ENCODE results near the gene SLC35D1.

Gene SLC35D1

DNA sequence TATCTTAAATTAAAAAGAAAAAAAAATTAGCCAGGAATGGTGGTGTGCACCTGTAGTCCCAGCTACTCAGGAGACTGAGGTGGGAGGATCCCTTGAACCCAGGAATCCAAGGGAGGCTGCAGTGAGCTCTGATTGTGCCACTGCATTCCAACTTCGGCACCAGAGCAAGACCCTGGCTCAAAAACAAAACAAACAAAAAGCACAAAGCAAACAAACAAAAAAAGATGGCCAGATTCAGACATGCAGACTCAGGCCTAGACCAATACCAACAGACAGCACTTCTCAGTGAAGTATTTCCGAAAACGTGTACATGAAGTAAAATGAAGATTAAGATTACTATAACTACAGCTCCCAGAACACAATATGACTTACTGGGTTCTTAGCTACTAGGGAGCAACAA, 10.6 kb downstream of the SLC35D1 start:
- no peak for DNase-seq

DNA sequence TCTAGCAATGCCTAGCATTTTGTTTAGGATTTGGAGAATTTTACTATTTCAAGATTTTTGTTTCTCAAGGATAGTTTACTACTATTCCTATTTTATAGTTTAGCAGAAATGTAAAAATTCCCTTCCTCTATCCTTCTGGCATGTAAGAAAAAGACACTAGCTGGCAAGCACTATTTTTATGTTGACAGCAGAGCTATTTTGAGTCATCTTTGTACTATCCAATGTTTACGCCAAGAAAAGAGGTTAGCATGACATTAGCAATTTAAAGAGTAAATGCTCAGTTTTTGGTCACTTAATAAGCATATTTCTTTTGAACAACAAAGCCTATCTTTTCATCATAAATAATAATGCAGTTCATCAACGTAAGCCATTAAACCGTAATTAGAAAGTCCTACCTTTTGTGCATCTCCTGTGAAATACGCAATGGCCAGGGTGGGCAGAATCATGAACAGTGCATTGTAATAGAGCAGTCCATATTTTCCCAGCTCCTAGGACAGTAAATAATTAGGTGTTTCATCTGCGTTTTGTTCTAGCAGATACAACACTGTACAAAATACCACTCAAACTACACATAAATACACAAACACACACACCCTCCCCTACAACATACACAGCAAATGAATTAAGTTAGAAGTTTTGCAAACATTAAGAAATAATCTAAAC, 12.0 kb downstream of the SLC35D1 start:
- DNase-seq: no peak

DNA sequence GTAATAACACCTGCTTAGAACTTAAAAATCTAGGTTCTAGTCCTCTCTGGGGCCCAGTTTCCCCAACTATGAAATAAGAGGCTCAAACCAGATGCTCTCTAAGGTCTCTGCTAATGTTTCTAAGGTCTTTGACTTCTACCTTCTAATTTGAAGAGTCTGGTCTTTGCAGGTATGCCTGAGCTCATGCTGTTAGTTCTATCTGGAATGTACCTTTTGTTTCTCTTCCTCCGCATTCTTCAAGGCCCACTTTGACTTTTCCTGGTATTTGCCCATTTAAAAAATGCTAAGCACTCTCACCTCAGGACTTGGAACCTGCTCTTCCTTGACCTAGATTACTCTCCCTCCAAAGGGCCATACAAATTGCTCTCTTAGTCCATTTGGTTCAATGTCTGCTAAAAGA, 13.5 kb downstream of the SLC35D1 start:
- DNase-seq: no peak

DNA sequence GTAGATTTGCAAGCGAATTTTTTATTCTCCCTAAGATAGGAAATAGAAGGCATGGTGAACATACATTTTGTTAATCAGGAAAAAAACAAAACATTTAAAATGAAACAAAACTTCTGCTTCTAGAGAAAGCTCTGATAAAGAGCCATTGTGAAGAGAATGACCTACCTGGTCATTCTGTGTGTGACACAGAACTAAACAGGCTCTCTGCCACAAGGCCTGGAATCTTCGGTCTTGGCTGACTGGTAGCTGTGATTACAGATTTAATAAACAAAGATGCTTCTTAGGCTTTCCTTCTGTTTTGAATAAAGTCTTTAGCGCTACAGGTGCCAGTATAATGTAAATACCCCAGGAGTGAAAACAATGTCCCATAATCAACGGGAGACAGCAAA, 22.1 kb downstream of the SLC35D1 start:
- no peak for DNase-seq

DNA sequence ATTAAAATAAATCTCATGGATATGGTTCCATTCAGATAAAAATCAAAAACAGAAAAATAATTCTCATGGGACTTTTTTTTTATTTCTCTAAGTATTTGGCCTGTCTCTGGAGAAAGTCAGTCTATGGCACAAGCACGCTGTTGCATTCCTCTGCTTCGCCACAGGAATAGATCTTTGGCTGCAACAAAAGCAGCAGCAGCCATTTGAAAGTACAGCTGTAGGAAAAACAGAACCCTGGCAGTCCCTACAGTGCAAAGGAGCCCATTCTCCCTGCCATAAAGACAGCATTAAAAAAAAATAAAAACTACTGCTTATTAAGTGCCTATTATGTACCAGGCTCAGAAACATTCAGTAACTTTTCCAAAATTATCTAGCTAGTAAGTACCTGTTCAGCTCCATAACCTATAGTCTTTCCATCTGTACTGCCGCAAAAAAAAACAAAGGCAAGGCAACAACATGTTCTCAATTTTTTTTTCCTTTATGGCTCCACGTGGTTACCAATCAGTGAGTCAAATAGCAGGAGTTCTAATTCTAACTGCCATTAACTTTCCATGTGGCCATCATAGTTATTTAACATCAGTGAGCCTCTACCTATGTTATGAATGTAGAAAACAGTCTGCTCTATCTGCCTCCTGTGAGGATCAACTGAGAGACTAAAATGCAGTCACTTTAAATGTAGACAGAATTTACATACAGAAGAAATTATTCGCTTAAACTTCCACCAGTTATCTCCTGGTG, 22.7 kb downstream of the SLC35D1 start:
- DNase-seq: no peak

DNA sequence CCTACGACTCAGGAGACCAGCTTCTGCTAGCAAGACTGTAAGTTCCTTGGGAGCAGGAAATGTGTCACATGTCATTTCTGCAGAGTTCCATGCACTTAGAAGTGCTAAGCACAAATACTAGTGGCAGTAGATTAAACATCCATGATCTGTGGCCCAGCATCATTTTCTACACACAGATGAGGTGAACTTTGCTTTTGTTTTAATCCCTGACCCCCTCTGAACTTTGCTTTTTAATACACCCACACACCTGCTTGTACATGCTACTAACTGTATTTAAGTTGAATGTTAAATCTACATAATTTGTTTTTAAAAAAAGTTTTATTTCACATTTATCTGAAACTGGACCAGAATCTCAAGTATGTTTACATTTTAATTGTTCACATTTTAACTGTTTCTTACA, 24.5 kb downstream of the SLC35D1 start:
- no peak for DNase-seq

DNA sequence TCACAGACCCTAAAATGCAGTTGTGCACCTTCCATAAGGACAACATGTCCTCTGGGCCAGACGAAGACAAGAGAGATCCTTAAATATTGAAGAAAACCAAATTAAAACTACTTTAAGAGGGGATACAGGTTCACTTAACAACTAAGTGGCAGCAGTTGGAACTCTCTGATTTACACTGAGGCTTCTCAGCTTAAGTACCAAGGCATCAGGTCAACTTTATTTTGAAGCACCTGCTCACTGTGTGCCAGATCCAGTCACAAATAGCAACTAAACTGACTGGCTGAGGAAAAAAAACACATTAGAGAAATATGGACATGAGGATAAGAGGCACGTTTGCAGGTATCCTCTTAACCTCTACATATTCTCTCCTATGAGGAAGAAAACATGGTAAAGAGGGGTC, 33.2 kb downstream of the SLC35D1 start:
- DNase-seq: no peak

DNA sequence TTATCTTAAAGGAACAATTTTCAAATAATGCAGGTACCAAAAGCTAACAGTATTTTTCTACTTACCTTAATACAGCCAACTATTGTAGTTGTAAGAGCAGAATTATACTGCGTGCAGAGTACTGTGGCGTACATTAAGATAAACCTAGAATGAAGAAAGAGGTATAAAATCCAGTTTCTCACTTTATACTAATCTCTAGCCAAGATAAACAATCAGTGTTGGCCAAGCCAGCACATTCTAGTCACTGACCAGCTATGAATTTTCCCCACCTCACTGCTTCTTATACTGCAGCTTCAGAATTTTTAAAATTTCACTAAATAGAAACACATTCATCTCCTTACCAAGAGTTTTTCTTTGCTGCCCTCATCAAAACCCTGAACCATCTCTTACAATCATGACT, 33.6 kb downstream of the SLC35D1 start:
- no peak for DNase-seq

DNA sequence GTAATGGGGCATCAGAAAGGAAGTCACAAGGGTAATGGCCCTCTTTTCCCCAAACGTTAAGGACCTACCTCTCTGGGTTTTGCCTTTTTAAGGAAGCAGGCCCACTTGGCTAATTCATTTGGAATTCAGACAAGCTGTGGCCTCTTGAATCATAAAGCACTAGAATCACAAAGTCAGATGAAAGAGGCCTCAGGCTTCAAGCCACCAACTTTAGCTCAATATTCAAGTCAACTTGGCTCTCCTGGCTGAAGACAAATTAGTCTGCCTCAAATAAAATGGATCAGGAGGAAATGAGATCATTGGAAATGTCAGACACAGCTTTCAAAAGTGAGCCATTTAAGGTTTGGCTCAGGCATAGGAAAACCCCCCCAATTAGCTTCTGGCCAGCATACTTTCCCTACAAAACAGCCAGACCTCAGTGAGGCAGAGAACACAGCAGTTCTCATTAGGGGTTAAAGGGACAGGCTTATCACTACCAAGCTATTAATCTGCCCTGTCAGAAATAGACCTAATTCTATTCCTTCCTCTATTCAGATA, 34.3 kb downstream of the SLC35D1 start:
- DNase-seq: no peak

DNA sequence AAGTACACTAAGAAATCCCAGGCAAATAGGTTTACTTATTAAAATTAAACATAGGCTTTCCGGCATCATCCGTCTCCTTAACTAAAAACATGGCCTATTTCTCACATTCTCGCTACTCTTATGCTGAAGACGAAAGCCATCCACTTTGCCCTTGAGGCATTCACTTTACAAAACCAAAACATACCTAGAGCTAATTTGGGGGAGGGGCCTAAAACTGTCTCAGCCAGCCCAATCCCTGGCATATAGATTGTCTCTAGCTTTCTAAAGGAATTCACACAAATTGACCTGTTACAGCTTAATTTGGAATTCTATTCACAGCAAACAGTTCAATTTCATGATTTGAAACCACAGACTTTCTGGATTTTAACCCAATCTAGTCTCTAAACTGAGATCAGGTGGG, 34.8 kb downstream of the SLC35D1 start:
- no peak for DNase-seq

DNA sequence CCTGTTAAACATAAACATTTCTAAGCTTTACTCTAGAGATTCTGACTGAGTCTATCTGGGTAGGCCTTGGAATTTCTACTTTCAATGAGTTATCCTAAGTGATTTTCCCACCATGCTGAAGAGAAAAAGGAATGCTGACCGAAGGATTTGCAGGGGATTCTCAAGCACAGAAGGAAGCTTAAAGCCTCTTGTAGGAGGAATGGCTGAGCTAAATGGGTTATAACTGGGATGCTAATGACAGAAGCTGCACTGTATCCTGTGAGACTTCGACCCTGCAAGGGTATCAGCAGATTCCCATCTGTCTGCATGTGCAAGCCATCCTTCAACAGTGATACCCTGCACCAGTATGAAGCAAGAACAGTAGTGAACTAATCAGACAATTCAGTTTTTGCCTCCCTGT, 35.4 kb downstream of the SLC35D1 start:
- DNase-seq: no peak

DNA sequence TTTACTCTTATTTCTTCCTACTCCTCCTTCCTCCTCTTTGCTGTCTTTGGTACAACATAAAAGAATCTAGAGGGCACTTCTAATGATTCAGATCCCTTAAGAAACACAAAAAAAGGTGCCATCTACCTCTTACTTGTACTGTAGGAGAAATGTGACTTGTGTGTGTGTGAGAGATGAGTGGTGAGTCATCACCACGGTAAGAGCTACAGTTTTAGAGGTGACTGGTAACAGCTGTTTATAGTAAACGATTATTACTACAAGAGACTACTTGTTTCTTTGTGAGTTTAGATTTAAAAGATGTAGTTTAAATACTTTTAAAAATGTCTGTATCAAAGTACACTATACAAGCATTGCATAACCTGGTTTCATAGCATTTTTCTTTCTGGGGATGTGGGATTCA, 40.4 kb downstream of the SLC35D1 start:
- no peak for DNase-seq

DNA sequence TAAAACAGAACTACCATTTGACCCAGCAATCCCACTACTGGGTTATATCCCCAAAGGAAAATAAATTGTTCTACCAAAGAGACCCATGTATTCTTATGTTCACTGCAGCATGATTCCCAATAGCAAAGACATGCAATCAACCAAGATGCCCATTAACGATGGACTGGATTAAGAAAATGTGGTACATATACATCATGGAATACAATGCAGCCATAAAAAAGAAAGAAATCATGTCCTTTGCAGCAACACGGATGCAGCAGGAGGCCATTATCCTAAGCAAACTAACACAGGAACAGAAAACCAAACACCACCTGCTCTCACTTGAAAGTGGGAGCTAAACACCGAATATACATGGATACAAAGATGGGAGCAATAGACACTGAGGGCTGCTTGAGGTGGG, 44.2 kb downstream of the SLC35D1 start:
- no peak for DNase-seq

DNA sequence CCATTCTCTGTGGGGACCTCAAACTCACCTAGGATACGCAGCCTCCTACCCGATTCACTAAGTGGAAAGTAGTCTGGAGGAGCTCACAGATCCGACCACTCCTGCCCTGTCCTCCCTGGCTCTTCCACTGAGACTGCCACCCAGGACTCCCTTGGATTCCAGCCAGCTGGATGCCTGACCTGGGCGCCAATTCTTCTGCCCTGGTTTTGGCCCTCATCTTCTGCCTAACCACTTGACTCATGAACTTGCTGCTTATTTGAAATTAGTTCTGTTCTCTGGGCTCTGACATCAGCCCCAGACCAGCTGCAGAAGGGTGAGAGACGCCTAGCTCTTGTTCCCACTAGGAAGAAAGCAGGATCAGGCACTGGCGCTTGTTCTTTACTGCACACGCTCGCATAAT, 48.9 kb downstream of the SLC35D1 start:
- DNase-seq: no peak

DNA sequence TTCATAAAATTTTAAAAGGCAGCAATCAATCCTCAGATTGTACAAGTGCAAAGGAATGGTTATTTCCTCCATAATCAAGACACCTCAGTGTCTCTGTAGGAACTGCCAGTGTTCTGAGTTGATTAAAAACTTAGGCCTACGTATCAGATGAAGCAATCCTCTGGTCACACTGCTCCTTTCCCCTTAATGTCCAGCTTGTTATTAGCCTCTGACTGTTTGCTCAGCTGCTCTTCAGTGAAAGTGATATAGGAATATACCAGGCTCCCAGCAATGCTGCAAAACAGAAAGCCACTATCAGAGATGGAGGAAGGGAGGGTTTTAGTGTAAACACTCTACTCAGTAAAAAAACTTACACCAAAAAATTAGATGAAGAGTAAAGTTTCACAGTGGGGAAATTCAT, 49.8 kb downstream of the SLC35D1 start:
- no peak for DNase-seq

DNA sequence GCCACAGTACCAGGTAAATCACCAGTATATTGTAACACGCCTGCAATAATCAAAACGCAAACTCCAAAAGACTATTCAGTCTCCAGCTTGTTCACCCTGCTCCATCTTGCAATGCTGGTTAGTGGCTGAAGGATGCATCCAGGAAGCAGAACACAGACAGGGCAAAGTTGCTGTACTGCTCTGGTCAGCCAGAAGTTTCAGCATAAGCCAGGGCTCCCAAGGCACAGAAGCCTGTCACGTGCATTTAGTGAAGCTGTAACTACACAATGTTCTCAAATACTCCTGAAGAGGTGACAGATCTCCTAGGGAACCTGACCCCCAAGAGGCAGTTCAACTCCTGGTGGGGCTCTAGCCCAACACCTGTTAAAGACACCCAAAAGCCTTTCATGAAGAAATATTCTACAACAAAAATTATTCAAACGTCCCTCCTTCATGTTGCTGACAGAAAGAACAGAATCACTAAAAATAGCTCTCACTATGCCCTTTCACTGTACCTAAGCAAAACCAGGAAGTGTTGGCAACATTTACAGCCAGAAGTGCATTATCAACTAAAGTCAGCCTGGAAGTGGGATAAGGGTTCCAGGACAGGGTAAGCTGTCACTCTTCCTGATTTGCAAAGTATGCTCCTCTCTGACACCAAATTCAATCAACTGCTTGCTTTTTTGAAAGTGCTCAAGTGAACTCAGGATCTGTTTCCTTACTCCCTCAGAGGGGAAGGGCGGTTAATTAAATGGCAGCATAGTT, 52.1 kb downstream of the SLC35D1 start:
- DNase-seq: no peak

DNA sequence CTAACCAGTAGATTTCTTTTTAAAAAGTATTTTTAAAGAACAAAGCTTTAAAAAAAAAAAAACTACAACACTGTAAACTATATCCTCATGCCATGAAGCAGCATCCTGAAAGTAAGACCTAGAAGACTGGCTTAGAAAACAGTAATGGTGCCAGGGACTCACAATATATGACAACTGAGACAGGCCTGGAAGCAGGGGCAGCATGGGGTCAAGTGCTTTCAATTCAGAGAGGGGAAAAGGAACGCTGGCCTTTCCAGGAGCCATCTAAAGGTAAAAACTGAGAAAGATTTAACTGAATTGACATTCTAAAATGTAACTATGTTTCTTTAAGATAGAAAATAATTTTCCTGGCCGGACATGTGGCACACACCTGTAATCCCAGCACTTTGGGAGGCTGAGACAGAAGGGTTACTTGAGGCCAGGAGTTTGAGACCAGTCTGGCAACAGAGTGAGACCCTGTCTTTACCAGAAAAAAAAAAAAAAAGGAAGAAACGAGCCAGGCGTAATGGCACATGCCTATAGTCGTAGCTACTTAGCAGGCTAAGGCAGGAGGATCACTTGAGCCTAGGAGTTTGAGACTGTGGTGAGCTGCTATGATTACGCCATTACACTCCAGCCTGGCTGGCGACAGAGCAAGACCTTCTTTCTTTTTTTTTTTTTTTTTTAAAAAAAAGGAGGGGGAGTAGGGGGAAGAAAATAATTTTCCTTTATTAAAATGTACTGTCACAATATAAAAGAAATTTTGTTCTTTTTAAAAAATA, 54.1 kb downstream of the SLC35D1 start:
- DNase-seq: no peak

DNA sequence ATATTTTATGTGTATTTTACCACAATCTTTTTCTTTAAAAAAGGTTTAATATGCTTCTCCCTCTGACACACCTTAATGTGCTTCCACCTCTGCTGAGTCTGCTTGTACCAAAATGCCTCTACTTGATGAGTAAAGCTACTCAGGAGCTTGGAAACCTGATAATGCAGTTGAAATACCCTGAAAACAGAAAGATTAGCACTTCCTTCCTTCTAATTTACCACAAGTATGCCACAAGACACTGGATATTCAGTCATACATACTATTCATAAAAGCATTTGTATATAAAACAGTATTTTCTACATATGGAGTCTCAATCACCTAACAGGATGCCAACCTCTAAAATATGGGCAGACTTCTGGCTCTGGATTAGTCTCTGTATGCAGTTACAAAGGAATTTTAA, 55.0 kb downstream of the SLC35D1 start:
- no peak for DNase-seq

DNA sequence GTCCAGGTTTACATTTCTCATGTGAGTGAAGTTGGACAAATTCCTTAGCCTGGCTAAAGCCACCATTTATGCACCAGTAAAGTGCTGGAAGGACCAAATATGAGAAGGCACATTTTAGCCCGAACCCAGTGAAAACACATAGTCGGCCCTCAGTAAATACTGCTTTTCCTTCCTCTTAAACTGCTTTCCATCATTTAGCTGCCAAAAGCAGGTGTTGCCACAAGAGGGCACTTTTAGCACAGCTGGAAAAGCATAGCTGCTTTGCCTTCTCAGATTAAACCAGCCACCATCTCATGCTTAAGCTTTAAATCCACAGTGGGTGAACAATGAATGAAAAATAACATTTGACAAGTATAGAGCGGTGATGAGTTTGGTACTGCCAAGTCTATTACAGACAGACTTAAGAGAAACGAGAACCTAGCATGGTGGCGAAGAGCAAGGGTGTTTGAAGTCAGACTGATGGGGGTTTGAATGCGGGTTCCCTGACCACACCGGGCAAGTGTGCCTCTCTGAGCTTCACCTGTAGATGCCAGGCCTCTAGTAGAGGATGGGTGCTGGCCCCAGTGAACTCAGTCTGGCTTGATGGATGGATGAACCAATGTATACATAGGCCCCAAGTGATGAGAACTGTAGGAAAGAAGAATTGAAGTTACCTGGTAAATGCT, 57.8 kb downstream of the SLC35D1 start:
- DNase-seq: no peak

DNA sequence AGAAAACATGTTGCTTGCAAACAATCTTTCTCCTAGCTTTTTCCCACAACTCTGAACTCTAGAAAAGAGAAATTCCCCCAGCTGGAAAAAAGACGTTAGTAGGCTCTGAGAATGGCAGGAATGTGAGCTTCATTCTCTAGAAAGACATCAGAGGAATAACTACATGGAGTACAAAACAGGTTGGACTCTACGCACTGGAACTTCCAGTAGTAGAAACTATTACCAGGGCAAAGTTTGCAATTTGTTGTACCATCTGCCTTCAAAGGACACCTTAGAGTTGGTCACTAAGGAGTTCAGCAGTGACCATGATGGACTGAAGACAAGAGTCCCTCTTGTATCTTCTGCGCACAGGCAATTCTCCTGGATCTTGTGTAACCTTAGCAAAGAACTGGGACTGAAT, 60.9 kb downstream of the SLC35D1 start:
- DNase-seq: no peak

DNA sequence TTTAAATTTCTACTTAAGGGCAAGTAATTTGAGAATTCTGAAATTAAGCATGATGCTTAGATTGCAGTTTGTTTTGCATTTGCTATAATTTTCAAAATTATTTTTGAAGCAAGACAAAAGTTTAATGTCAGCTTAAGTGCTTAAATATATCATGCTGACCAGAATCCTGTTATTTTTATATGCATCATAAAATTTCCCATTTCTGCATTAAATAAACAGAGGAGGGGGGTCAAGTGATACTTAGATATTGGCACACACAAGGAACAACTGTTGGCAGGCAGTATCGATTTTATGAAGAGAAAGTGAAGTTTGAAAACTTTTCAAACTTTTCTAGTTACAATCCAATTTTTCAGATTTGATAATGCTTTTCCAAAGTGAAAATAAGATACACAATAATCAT, 68.1 kb downstream of the SLC35D1 start:
- DNase-seq: no peak

DNA sequence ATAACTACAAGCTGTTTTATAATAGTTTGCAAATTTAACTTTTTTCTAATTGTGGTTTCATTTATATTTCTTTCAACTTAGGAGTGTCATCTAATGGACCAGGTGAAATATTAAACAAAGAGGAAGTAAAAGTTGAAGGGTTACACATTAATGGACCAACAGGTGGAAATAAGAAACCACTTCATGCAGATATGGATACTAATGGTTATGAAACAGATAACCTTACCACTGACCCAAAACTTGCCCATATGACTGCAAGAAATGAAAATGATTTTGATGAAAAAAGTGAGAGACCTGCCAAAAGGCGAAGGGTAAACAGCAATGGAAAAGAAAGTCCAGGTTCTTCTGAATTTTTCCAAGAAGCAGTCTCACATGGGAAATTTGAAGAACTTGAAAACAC, 69.5 kb downstream of the SLC35D1 start:
- DNase-seq: no peak

Measured in cerebellar nuclear complex (tissue), 1 donor.